GM12892 (cell line): ENCODE measurements around the gene COL23A1.

Experiments
- POLR2A ChIP-seq: IDR thresholded peaks from 2 replicates; pipeline ENCODE4 v1.6.1; 2011; ENCODE audit warnings: low read depth, low read length, control low read depth
- POLR2AphosphoS5 ChIP-seq: IDR thresholded peaks from 2 replicates; pipeline ENCODE4 v1.6.1; 2011; ENCODE audit warnings: low read depth, low read length, control low read depth

DNA sequence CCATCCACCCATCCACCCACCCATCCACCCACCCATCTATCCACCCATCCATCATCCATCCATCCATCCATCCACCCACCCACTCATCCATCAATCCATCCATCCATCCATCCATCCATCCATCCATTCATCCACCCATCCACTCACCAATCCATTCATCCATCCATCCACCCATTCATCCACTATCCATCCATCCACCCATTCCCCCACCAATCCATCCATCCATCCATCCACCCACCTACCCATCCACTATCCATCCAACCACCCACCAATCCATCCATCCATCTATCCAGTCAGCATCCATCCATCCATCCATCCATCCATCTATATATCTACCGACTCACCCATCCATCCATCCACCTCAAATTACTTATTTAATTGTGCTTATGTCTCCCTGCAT, 320.7 kb downstream of the COL23A1 start:
- TF ChIP-seq POLR2A (no peak), POLR2AphosphoS5 (no peak)
